Smooth muscle cell (in vitro differentiated cells): ENCODE results near the gene CDK4. TPM values are rescaled to one million over a fixed set of nuclear protein-coding genes. Genes with fewer than 3 reads are reported as not detected.
"Not testable (repeated sequence)": the region's sequence is repeated elsewhere in the genome, so short reads cannot be mapped to it uniquely, and the experiment has no call there.

Experiments used
- DNase-seq: peaks from one replicate; lab custom pipeline; 2025; ENCODE audit not compliant: unreplicated experiment; lab: John Stamatoyannopoulos, UW
- H2AFZ ChIP-seq: fragments of 200-600 bp; sonication (generic); 2 replicates; pipeline ENCODE4 v1.6.0; 2016; ENCODE audit warnings: antibody characterized with exemption, low read depth, mild to moderate bottlenecking
- H3F3A ChIP-seq: fragments of 200-600 bp; sonication (generic); 2 replicates; pipeline ENCODE4 v1.6.0; 2017; ENCODE audit warnings: antibody characterized with exemption, low read depth
- H3K27ac ChIP-seq: fragments of 200-600 bp; sonication (generic); 2 replicates; pipeline ENCODE4 v1.5.1; 2016; ENCODE audit warnings: low read depth, mild to moderate bottlenecking
- H3K27me3 ChIP-seq: fragments of 200-600 bp; sonication (generic); 2 replicates; pipeline ENCODE4 v1.6.1; 2016; ENCODE audit warnings: low read depth, mild to moderate bottlenecking
- H3K36me3 ChIP-seq: fragments of 200-600 bp; sonication (generic); 2 replicates; pipeline ENCODE4 v1.5.1; 2016; ENCODE audit warnings: low read depth
- H3K4me1 ChIP-seq: fragments of 200-600 bp; sonication (generic); 2 replicates; pipeline ENCODE4 v1.5.1; 2016; ENCODE audit warnings: low read depth
- H3K4me2 ChIP-seq: fragments of 200-600 bp; sonication (generic); 2 replicates; pipeline ENCODE4 v1.6.0; 2016; ENCODE audit warnings: mild to moderate bottlenecking
- H3K4me3 ChIP-seq: fragments of 200-600 bp; sonication (generic); 2 replicates; pipeline ENCODE4 v1.5.1; 2016; ENCODE audit warnings: mild to moderate bottlenecking
- H3K79me2 ChIP-seq: fragments of 200-600 bp; sonication (generic); 2 replicates; pipeline ENCODE4 v1.6.0; 2016; ENCODE audit warnings: low read depth, mild to moderate bottlenecking
- H3K9ac ChIP-seq: fragments of 200-600 bp; sonication (generic); 2 replicates; pipeline ENCODE4 v1.6.0; 2016; ENCODE audit warnings: low read depth
- H3K9me3 ChIP-seq: fragments of 200-600 bp; sonication (generic); replicated peaks from 2 replicates; pipeline ENCODE4 v1.5.1; 2016; ENCODE audit warnings: low read depth
- H4K20me1 ChIP-seq: fragments of 200-600 bp; sonication (generic); 2 replicates; pipeline ENCODE4 v1.6.0; 2016; ENCODE audit warnings: low read depth
- WGBS: methylation state at CpG from one replicate; pipeline ENCODE4 v1.1.7; 2016; ENCODE audit warnings: low lambda C conversion rate; 5-methylcytosine and 5-hydroxymethylcytosine counted together
- polyA plus RNA-seq: library from polyadenylated mRNA; unstranded; fragments of >200 nt; fragmentation: Nextera tagmentation; extraction: Ambion mirVana; gene quantifications from 2 replicates; pipeline ENCODE4 v1.2.1, GENCODE V29; 2016
- total RNA-seq: library from RNA; depleted of rRNA; stranded (reverse); fragments of >200 nt; gene quantifications from 2 replicates; pipeline ENCODE4 v1.2.3, GENCODE V29; 2014
- TF ChIP-seq, protein P1 (sequence below): fragments of 200-600 bp; sonication (generic); IDR thresholded peaks from 2 replicates; pipeline ENCODE4 v1.5.1; 2017; ENCODE audit warnings: borderline replicate concordance, mild to moderate bottlenecking, antibody characterized with exemption; ENCODE audit not compliant: insufficient read depth, poor library complexity, severe bottlenecking

Gene CDK4
- total and polyA plus RNA-seq, 2 experiments from 2014 or later, result 144 to 235 TPM

DNA sequence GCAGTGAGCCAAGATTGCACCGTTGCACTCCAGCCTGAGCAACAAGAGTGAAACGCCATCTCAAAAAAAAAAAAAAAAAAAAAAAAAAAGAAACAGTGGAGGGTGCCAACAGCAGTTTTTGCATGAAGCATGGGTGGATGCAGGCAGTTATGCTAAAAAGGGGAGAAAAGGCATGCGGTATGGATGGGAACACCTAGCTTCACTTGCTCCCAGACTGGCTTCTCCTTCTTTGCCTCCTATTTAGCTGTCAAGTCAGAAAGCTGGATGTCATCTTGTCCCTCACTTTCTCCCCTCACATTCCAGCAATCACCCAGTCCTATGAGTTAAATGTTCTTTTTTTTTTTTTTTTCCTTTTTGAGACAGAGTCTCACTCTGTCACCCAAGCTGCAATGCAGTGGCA, 22.9 kb upstream of the CDK4 start:
- TF ChIP-seq, protein P1, sequence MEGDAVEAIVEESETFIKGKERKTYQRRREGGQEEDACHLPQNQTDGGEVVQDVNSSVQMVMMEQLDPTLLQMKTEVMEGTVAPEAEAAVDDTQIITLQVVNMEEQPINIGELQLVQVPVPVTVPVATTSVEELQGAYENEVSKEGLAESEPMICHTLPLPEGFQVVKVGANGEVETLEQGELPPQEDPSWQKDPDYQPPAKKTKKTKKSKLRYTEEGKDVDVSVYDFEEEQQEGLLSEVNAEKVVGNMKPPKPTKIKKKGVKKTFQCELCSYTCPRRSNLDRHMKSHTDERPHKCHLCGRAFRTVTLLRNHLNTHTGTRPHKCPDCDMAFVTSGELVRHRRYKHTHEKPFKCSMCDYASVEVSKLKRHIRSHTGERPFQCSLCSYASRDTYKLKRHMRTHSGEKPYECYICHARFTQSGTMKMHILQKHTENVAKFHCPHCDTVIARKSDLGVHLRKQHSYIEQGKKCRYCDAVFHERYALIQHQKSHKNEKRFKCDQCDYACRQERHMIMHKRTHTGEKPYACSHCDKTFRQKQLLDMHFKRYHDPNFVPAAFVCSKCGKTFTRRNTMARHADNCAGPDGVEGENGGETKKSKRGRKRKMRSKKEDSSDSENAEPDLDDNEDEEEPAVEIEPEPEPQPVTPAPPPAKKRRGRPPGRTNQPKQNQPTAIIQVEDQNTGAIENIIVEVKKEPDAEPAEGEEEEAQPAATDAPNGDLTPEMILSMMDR, result no peak
- Histone ChIP-seq H3K79me2 (no peaks in the 10 kb centered on the region), H4K20me1 (no peaks in the 10 kb centered on the region), H3K27ac (no peak overlapping the region), H3K27me3 (no peaks in the 10 kb centered on the region), H3K4me2 (no peak overlapping the region), H3K36me3 (no peaks in the 10 kb centered on the region), H3K4me1 (no peaks in the 10 kb centered on the region), H2AFZ (no peak overlapping the region), H3K9ac (no peak overlapping the region), H3K4me3 (no peak overlapping the region), H3F3A (no peaks in the 10 kb centered on the region), H3K9me3 (no peaks in the 10 kb centered on the region)
- 100% methylated on average over 2 of the region's 3 CpGs for WGBS
- DNase-seq, result no peak

DNA sequence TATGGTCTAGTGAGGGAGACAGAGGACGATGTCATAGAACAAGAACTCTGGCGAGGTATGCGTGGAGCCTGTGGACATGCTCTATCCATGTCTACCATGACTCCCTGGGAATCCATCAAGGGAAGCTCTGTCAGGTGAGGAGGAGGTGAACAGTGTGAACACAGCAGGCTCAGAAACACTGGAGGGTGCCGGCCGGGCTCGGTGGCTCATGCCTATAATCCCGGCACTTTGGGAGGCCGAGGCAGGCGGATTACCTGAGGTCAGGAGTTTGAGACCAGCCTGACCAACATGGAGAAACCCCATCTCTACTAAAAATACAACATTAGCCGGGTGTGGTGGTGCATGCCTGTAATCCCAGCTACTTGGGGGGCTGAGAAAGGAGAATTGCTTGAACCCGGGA, 22.5 kb upstream of the CDK4 start:
- WGBS, result 97% methylated on average over 11 of the region's 11 CpGs
- not testable (repeated sequence) for H2AFZ ChIP-seq, H3K27ac ChIP-seq, H3F3A ChIP-seq, H3K79me2 ChIP-seq, H3K4me2 ChIP-seq, H3K9me3 ChIP-seq, H3K4me1 ChIP-seq, DNase-seq, H3K4me3 ChIP-seq, H3K27me3 ChIP-seq, H4K20me1 ChIP-seq, H3K36me3 ChIP-seq, H3K9ac ChIP-seq

DNA sequence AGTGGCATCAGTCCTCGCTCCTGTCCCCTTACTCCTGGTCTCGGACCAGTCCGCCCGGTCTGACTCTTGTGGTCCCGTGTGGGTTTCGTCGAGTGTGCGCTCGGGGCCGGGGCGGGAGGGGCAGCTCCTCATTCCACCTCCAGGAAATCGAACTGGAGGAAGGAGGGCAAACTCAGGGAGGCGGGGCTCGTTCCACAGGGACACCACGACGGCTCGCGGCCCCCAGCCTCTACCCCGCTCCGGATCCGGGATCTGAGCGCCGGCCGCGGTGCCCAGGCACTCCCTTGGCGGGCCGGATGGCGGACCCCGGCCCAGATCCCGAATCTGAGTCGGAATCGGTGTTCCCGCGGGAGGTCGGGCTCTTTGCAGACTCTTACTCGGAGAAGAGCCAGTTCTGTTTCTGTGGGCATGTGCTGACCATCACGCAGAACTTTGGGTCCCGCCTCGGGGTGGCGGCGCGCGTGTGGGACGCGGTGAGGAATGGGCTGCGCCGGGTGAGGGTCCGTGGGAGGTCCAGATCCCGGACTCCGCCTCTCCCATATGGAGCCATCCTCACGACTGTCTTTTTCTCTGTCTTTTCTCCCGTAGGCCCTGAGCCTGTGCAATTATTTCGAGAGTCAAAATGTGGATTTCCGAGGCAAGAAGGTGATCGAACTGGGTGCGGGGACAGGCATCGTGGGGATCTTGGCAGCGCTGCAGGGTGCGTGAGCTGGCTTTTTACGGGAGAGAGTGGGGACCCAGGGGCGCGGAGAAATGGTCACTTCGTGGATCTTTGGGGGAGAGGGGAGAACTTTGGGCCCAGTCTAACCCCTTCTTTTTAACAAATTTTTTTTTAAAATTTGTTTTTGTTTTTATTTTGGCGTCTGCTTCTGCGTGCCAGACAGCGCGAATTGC, 20.6 kb upstream of the CDK4 start, which contains the start of gene EEF1AKMT3:
EEF1AKMT3 (plus strand) TSS at position 186 of the 894 bp plus-strand sequence; CDS start at position 297, 111 bp downstream.
- H3K4me3 ChIP-seq, result peak within 1 kb of the TSS; percentile 88
- whole genome bisulfite sequencing, result 3% methylated on average over 64 of the region's 67 CpGs
- peaks cover under 1% of the 10 kb centered on the region for H3K4me1 ChIP-seq
- H3K27me3 ChIP-seq, result peaks cover 7% of the 10 kb centered on the region
- H3K27ac ChIP-seq, result peak within 1 kb of the TSS; percentile 95
- no peaks in the 10 kb centered on the region for H3K9me3 ChIP-seq
- H3K79me2 ChIP-seq, result no peaks in the 10 kb centered on the region
- TF ChIP-seq, protein P1, result no peak
- H3K4me2 ChIP-seq, result peak within 1 kb of the TSS; percentile 94
- H4K20me1 ChIP-seq, result no peaks in the 10 kb centered on the region
- peak within 1 kb of the TSS; percentile 91 for H3K9ac ChIP-seq
- H2AFZ ChIP-seq, result peak within 1 kb of the TSS; percentile 98
- no peaks in the 10 kb centered on the region for H3K36me3 ChIP-seq
- DNase-seq, result peak; percentile 65
- H3F3A ChIP-seq, result no peaks in the 10 kb centered on the region

DNA sequence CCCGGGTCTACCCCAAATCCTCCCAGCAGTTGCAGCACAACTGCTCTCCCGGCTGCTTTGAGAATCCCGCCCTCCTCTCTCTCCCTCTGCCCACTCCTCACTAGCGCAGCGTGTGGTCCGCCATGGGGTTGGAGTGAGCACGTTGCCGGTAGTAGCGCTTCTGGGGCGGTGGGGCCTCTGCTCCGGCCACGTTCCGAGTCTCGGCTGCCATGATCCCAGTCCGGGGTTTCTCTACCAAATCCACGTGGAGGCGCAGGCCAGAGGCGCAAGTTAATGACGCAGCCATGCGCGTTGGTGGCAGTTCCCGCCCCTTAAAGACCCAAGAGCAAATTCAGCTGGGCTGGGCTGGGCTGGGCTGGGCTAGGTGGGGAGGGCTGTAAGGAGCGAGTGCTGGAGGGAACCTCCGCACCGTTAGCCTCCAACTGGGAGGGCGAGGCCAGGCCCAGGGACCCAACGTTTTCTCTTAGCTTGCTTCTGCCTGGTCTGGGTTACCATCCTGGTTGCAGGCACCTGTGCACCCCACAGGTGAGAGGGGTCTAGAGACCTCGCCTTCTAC, 19.8 kb upstream of the CDK4 start, which contains the start of gene METTL1:
METTL1 (minus strand) TSS at position 233 of the 556 bp plus-strand sequence; CDS start at position 211, 22 bp downstream.
- no peaks in the 10 kb centered on the region for H4K20me1 ChIP-seq
- H3K4me2 ChIP-seq, result peak within 1 kb of the TSS; percentile 94
- H3K79me2 ChIP-seq, result no peaks in the 10 kb centered on the region
- H3K4me3 ChIP-seq, result peak within 1 kb of the TSS; percentile 88
- DNase-seq, result peak; percentile 94
- TF ChIP-seq, protein P1, result no peak
- peak within 1 kb of the TSS; percentile 91 for H3K9ac ChIP-seq
- H3K27me3 ChIP-seq, result peaks cover 14% of the 10 kb centered on the region
- no peaks in the 10 kb centered on the region for H3K36me3 ChIP-seq
- peaks cover 8% of the 10 kb centered on the region for H3K4me1 ChIP-seq
- H2AFZ ChIP-seq, result peak within 1 kb of the TSS; percentile 98
- H3K27ac ChIP-seq, result peak within 1 kb of the TSS; percentile 95
- no peaks in the 10 kb centered on the region for H3K9me3 ChIP-seq
- under 1% methylated on average over 28 of the region's 28 CpGs for WGBS
- H3F3A ChIP-seq, result no peaks in the 10 kb centered on the region
